ENCODE measurements around the gene ARL15.

DNA sequence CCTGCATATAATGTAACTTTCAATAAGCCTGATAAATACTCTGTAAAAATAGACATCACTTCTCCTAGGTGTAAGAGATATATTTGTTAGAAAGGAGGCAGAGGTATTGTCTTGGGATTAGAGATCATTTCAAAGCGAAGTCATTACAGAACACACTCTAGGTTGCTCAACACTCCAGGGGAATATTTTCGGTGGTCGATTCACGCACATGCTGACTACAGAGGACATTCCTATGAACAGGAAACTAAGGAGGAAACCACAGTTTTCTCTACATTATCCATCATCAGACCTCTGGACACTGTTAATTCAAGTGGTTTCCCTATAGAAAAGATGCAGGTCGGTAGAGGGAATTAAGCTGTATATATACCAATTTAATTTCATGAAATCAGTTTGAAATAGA lies 379.9 kb downstream of the ARL15 start:
- TF ChIP-seq YY1 (IDR thresholded peaks at IDR 0.05; ENCODE audit: low read depth) (no peak), CEBPB (IDR thresholded peaks at IDR 0.05) (no peak), ZBTB7A (IDR thresholded peaks at IDR 0.05; ENCODE audit: low read depth) (no peak), TEAD4 (IDR thresholded peaks at IDR 0.05) (no peak), EGR1 (IDR thresholded peaks at IDR 0.05) (no peak), EP300 (IDR thresholded peaks at IDR 0.05; ENCODE audit: borderline replicate concordance) (no peak), CREB1 (IDR thresholded peaks at IDR 0.05; ENCODE audit: low read depth) (no peak)
- TF ChIP-seq, protein P1, sequence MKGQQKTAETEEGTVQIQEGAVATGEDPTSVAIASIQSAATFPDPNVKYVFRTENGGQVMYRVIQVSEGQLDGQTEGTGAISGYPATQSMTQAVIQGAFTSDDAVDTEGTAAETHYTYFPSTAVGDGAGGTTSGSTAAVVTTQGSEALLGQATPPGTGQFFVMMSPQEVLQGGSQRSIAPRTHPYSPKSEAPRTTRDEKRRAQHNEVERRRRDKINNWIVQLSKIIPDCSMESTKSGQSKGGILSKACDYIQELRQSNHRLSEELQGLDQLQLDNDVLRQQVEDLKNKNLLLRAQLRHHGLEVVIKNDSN (IDR thresholded peaks at IDR 0.05) = no peak
- TF ChIP-seq, protein P2, sequence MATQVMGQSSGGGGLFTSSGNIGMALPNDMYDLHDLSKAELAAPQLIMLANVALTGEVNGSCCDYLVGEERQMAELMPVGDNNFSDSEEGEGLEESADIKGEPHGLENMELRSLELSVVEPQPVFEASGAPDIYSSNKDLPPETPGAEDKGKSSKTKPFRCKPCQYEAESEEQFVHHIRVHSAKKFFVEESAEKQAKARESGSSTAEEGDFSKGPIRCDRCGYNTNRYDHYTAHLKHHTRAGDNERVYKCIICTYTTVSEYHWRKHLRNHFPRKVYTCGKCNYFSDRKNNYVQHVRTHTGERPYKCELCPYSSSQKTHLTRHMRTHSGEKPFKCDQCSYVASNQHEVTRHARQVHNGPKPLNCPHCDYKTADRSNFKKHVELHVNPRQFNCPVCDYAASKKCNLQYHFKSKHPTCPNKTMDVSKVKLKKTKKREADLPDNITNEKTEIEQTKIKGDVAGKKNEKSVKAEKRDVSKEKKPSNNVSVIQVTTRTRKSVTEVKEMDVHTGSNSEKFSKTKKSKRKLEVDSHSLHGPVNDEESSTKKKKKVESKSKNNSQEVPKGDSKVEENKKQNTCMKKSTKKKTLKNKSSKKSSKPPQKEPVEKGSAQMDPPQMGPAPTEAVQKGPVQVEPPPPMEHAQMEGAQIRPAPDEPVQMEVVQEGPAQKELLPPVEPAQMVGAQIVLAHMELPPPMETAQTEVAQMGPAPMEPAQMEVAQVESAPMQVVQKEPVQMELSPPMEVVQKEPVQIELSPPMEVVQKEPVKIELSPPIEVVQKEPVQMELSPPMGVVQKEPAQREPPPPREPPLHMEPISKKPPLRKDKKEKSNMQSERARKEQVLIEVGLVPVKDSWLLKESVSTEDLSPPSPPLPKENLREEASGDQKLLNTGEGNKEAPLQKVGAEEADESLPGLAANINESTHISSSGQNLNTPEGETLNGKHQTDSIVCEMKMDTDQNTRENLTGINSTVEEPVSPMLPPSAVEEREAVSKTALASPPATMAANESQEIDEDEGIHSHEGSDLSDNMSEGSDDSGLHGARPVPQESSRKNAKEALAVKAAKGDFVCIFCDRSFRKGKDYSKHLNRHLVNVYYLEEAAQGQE (IDR thresholded peaks at IDR 0.05; ENCODE audit: low read depth) = no peak

Data from Ishikawa (cell line).